ENCODE measurements around the gene PSMB7. TPM values are rescaled to one million over a fixed set of nuclear protein-coding genes. Genes with fewer than 3 reads are reported as not detected.
A peak's percentile ranks its signal among the peaks of the same experiment; 100 is the strongest.

PSMB7 gene
- polyA plus RNA-seq, 3 donors from 2014 or later: 167 to 256 (median 186) TPM

- H3K27me3 Mint-ChIP-seq (ENCODE audit: low read depth in 3 of 3): peaks cover 0 to 2% (median 0%) of the 10 kb centered on the region in 3 donors
- H3K4me1 Mint-ChIP-seq: peaks cover 12 to 72% of the 10 kb centered on the region in 2 donors
- H3K4me3 Mint-ChIP-seq: no peak overlapping the region
Observed at GRCh38 chr9:124375726-124376125, 39.5 kb downstream of the PSMB7 start.

DNA sequence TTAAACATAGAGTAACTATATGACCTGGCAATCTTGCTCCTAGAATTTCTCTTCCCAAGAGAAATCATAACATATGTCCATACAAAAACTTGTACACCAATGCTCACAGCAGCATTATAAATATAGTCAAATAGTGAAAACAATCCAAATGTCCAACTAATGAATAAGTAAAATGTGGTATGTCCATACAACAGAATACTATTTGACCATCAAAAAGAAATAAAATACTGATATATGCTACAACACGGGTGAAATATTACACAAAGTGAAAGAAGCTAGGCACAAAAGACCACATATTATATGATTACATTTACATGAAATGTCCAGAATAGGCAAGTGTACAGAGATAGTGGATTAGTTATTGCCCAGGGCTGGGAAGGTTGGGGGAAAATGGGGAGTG lies 41.4 kb downstream of the PSMB7 start:
- Mint-ChIP-seq H3K9me3 (no peaks in the 10 kb centered on the region), H3K27me3 (ENCODE audit: low read depth in 3 of 3) (peaks cover 0 to 2% (median 1%) of the 10 kb centered on the region in 3 donors), H3K4me1 (peaks cover 20 to 78% of the 10 kb centered on the region in 2 donors), H3K36me3 (peaks cover 0 to 7% (median 5%) of the 10 kb centered on the region in 3 donors), H3K4me3 (no peak overlapping the region), H3K27ac (no peak overlapping the region)
- no peak for DNase-seq

More at GRCh38 chr9:124375726-124376125, 39.5 kb downstream of the PSMB7 start:
- Mint-ChIP-seq H3K9me3 (no peaks in the 10 kb centered on the region), H3K27ac (no peak overlapping the region), H3K36me3 (peaks cover 0 to 10% (median 5%) of the 10 kb centered on the region in 3 donors)
- DNase-seq: no peak

GRCh38 chr9:124373386-124373785 lies 41.9 kb downstream of the PSMB7 start:
- H3K36me3 Mint-ChIP-seq: peaks cover 0 to 7% (median 5%) of the 10 kb centered on the region in 3 donors
- no peak overlapping the region for H3K4me3 Mint-ChIP-seq
- H3K9me3 Mint-ChIP-seq: no peaks in the 10 kb centered on the region
- no peak overlapping the region for H3K27ac Mint-ChIP-seq
- H3K27me3 Mint-ChIP-seq (ENCODE audit: low read depth in 3 of 3): peaks cover 0 to 2% (median 1%) of the 10 kb centered on the region in 3 donors
- H3K4me1 Mint-ChIP-seq: peaks cover 23 to 78% of the 10 kb centered on the region in 2 donors
- DNase-seq: no peak

GRCh38 chr9:124372038-124372437 lies 43.2 kb downstream of the PSMB7 start:
- no peak for DNase-seq
- Mint-ChIP-seq H3K27ac (no peak overlapping the region), H3K4me3 (no peak overlapping the region), H3K9me3 (no peaks in the 10 kb centered on the region), H3K4me1 (peaks cover 21 to 78% of the 10 kb centered on the region in 2 donors), H3K27me3 (ENCODE audit: low read depth in 3 of 3) (peaks cover 0 to 1% (median under 1%) of the 10 kb centered on the region in 3 donors), H3K36me3 (peaks cover 0 to 7% (median 5%) of the 10 kb centered on the region in 3 donors)

- no peak overlapping the region for H3K4me3 Mint-ChIP-seq
- no peak overlapping the region for H3K27ac Mint-ChIP-seq
- DNase-seq: no peak
- H3K27me3 Mint-ChIP-seq (ENCODE audit: low read depth in 3 of 3): peaks cover 0 to 1% (median 0%) of the 10 kb centered on the region in 3 donors
- H3K4me1 Mint-ChIP-seq: peaks cover 24 to 79% of the 10 kb centered on the region in 2 donors
- H3K36me3 Mint-ChIP-seq: peaks cover 0 to 7% (median 5%) of the 10 kb centered on the region in 3 donors
- H3K9me3 Mint-ChIP-seq: no peaks in the 10 kb centered on the region
Observed at GRCh38 chr9:124370896-124371582, 44.2 kb downstream of the PSMB7 start.

GRCh38 chr9:124369231-124369797 lies 45.9 kb downstream of the PSMB7 start:
- peaks cover 25 to 84% of the 10 kb centered on the region in 2 donors for H3K4me1 Mint-ChIP-seq
- H3K27ac Mint-ChIP-seq: peak overlapping the region in 2 of 6 donors; percentile 10 to 11
- peaks cover 0 to 9% (median 5%) of the 10 kb centered on the region in 3 donors for H3K36me3 Mint-ChIP-seq
- no peak overlapping the region for H3K4me3 Mint-ChIP-seq
- no peak for DNase-seq
- H3K9me3 Mint-ChIP-seq: no peaks in the 10 kb centered on the region
- H3K27me3 Mint-ChIP-seq (ENCODE audit: low read depth in 3 of 3): peaks cover 0 to 6% (median 0%) of the 10 kb centered on the region in 3 donors

GRCh38 chr9:124368692-124369091 lies 46.5 kb downstream of the PSMB7 start:
- Mint-ChIP-seq H3K27me3 (ENCODE audit: low read depth in 3 of 3) (peaks cover 0 to 6% (median 0%) of the 10 kb centered on the region in 3 donors), H3K9me3 (no peaks in the 10 kb centered on the region), H3K4me3 (no peak overlapping the region), H3K27ac (peak overlapping the region in 1 of 6 donors; percentile 11), H3K4me1 (peaks cover 27 to 87% of the 10 kb centered on the region in 2 donors), H3K36me3 (peaks cover 0 to 6% (median under 1%) of the 10 kb centered on the region in 3 donors)
- no peak for DNase-seq

DNA sequence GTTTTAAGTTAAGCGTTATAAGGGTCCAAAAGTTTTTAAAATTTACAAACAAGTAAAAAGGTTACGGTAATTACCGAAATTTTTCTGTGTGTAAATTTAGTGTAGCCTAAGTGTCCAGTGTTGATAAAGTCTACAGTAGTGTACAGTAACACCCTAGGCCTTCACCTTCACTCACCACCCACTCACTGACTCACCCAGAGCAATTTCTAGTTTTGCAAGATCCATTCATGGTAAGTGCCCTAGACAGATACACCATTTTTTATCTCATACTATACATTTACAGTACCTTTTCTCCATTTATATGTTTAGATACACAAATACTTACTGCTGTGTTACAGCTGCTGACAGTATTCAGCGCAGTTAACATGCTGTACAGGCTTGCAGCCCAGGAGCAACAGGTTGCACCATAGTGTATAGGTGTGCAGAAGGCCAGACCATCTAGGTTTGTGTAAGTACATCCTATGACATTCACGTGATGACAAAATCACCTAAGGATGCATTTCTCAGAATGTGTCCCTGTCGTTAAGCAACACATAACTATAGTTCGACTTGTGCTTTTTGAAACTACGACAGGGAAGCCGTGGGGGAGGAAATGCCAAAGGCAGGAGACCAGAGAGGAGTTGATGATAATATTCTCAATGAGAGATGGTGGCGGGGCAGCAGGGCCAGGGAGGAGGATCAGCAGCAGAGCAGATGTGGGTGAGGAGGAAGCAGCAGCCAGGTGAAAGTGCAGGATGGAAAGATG lies 48.6 kb downstream of the PSMB7 start:
- no peak overlapping the region for H3K4me3 Mint-ChIP-seq
- H3K27ac Mint-ChIP-seq: peak overlapping the region in 2 of 6 donors; percentile 38 to 58
- no peaks in the 10 kb centered on the region for H3K9me3 Mint-ChIP-seq
- H3K27me3 Mint-ChIP-seq (ENCODE audit: low read depth in 3 of 3): peaks cover 0 to 6% (median 0%) of the 10 kb centered on the region in 3 donors
- H3K36me3 Mint-ChIP-seq: peaks cover 0 to 5% (median 0%) of the 10 kb centered on the region in 3 donors
- peaks cover 26 to 83% of the 10 kb centered on the region in 2 donors for H3K4me1 Mint-ChIP-seq
- no peak for DNase-seq

GRCh38 chr9:124365036-124365435 lies 50.2 kb downstream of the PSMB7 start:
- DNase-seq: no peak
- H3K27me3 Mint-ChIP-seq (ENCODE audit: low read depth in 3 of 3): peaks cover 0 to 5% (median 0%) of the 10 kb centered on the region in 3 donors
- peaks cover 34 to 84% of the 10 kb centered on the region in 2 donors for H3K4me1 Mint-ChIP-seq
- H3K27ac Mint-ChIP-seq: peak overlapping the region in 2 of 6 donors; percentile 40 to 71
- peaks cover 0 to 5% (median 0%) of the 10 kb centered on the region in 3 donors for H3K36me3 Mint-ChIP-seq
- no peaks in the 10 kb centered on the region for H3K9me3 Mint-ChIP-seq
- no peak overlapping the region for H3K4me3 Mint-ChIP-seq

GRCh38 chr9:124364141-124364540 lies 51.1 kb downstream of the PSMB7 start:
- H3K4me1 Mint-ChIP-seq: peaks cover 31 to 84% of the 10 kb centered on the region in 2 donors
- DNase-seq: no peak
- H3K4me3 Mint-ChIP-seq: no peak overlapping the region
- H3K27ac Mint-ChIP-seq: no peak overlapping the region
- peaks cover 0 to 5% (median 0%) of the 10 kb centered on the region in 3 donors for H3K36me3 Mint-ChIP-seq
- H3K9me3 Mint-ChIP-seq: no peaks in the 10 kb centered on the region
- H3K27me3 Mint-ChIP-seq (ENCODE audit: low read depth in 3 of 3): peaks cover 0 to 5% (median 0%) of the 10 kb centered on the region in 3 donors

- no peaks in the 10 kb centered on the region for H3K9me3 Mint-ChIP-seq
- DNase-seq: no peak
- H3K4me3 Mint-ChIP-seq: no peak overlapping the region
- H3K36me3 Mint-ChIP-seq: peaks cover 0 to 5% (median 0%) of the 10 kb centered on the region in 3 donors
- no peak overlapping the region for H3K27ac Mint-ChIP-seq
- H3K4me1 Mint-ChIP-seq: peaks cover 33 to 84% of the 10 kb centered on the region in 2 donors
- H3K27me3 Mint-ChIP-seq (ENCODE audit: low read depth in 3 of 3): peaks cover 0 to 5% (median 0%) of the 10 kb centered on the region in 3 donors
Observed at GRCh38 chr9:124363326-124364096, 51.7 kb downstream of the PSMB7 start.

DNA sequence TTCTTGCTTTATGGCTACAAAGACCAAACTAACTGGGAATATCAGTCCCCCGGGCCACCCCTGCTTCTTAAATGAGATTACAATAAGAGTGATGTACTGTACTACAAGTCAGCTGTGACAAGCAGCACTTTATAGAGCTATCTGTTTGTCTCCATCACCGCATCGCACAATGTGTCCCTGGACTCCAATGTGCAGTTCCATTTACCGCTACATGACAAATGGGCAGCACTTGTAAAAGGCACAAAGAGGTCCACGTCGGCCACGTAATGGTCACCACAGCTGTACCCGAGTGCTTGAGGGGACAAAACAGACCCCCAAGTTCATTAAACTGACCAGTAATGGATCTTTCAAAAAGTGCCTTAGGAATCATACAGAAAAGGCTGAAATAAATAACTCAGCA lies 54.1 kb downstream of the PSMB7 start:
- peaks cover 0 to 10% (median 0%) of the 10 kb centered on the region in 3 donors for H3K36me3 Mint-ChIP-seq
- H3K4me1 Mint-ChIP-seq: peaks cover 44 to 83% of the 10 kb centered on the region in 2 donors
- peaks cover 0 to 7% (median under 1%) of the 10 kb centered on the region in 3 donors for H3K27me3 Mint-ChIP-seq (ENCODE audit: low read depth in 3 of 3)
- H3K27ac Mint-ChIP-seq: peak overlapping the region in 1 of 6 donors; percentile 33
- no peaks in the 10 kb centered on the region for H3K9me3 Mint-ChIP-seq
- no peak for DNase-seq
- H3K4me3 Mint-ChIP-seq: no peak overlapping the region
